HG03558 (cell line): ENCODE results near the gene PLEKHJ1.

ENCODE experiments used
- ATAC-seq: cut with Tn5 transposase; IDR thresholded peaks from one replicate; pipeline ENCODE4 v1.9.1; 2021; ENCODE audit warnings: moderate number of reproducible peaks; ENCODE audit not compliant: unreplicated experiment; ENCODE audit errors: extremely low read depth

The PLEKHJ1 gene

DNA sequence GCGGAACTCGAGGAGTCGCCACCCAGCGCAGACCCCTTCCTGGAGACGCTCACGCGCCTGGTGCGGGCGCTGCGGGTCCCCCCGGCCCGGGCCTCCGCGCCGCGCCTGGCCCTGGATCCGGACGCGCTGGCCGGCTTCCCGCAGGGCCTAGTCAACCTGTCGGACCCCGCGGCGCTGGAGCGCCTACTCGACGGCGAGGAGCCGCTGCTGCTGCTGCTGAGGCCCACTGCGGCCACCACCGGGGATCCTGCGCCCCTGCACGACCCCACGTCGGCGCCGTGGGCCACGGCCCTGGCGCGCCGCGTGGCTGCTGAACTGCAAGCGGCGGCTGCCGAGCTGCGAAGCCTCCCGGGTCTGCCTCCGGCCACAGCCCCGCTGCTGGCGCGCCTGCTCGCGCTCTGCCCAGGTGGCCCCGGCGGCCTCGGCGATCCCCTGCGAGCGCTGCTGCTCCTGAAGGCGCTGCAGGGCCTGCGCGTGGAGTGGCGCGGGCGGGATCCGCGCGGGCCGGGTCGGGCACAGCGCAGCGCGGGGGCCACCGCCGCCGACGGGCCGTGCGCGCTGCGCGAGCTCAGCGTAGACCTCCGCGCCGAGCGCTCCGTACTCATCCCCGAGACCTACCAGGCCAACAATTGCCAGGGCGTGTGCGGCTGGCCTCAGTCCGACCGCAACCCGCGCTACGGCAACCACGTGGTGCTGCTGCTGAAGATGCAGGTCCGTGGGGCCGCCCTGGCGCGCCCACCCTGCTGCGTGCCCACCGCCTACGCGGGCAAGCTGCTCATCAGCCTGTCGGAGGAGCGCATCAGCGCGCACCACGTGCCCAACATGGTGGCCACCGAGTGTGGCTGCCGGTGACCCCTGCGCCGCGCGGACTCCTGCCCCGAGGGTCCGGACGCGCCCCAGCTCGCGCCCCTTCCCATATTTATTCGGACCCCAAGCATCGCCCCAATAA, 15.3 kb upstream of the PLEKHJ1 start:
- ATAC-seq, result no peak

DNA sequence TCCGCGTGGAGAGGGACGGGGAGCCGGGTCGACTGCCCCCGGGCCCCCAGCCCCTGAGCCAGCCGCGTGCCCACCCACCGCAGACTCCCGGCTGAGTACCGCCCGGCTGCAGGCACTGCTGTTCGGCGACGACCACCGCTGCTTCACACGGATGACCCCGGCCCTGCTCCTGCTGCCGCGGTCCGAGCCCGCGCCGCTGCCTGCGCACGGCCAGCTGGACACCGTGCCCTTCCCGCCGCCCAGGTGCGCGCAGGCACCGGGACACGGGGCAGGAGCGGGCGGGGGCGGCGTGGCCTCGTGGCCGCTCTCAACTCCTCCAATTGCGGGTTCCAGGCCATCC, 14.6 kb upstream of the PLEKHJ1 start:
- ATAC-seq, result no peak

DNA sequence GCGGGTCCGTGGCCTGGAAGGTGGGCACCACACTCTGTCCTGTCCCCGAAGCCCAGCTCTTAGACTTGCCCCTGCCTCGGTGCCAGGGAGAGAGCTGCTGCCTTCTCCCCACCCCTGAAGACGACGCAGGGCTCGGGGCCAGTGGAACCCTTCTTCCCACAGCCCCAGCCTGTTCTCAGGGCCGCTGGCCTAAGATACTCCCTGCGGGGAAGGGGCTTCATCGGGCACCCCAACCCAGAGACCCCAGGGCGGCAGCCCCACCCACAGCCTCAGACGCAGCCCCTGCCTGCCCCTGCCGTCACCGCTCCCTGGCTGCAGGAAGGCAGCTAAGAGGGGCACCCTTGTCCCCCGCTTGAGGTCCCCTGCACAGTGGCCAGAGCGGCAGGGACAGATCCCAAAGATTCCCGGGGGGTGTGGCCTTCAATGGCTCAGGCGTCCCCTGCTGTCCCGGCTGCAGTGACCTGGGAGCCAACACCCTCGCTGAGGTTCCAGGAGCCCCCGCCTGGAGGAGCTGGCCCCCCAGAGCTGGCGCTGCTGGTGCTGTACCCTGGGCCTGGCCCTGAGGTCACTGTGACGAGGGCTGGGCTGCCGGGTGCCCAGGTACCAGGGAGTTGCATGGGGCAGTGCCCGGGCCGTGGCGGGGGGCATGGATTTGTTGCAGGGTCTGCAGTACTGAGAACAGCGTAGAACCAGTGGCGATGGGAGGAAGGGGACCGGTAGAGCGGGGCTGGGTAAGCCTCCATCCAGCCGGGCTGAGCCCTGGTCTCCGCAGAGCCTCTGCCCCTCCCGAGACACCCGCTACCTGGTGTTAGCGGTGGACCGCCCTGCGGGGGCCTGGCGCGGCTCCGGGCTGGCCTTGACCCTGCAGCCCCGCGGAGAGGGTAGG, 14.0 kb upstream of the PLEKHJ1 start:
- no peak for ATAC-seq

DNA sequence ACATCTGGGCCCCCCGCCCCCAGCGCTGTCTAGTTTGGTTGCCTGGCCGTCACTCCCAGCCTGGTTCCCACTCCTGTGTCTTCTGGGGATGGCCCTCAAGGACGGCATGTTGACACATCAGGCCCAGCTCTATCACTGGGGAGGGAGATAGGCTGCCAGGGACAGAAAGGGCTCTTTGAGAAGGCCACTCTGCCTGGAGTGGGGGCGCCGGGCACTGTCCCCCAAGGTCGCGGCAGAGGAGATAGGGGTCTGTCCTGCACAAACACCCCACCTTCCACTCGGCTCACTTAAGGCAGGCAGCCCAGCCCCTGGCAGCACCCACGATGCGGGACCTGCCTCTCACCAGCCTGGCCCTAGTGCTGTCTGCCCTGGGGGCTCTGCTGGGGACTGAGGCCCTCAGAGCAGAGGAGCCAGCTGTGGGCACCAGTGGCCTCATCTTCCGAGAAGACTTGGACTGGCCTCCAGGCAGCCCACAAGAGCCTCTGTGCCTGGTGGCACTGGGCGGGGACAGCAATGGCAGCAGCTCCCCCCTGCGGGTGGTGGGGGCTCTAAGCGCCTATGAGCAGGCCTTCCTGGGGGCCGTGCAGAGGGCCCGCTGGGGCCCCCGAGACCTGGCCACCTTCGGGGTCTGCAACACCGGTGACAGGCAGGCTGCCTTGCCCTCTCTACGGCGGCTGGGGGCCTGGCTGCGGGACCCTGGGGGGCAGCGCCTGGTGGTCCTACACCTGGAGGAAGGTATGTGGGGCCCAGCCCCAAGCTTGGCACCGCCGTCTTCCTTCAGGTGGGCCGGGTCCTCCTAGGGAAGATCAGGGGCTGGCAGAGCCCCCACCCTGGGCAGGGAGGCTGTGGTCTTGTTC, 13.1 kb upstream of the PLEKHJ1 start, which contains the start of gene AMH:
Gene AMH (plus strand): TSS at position 314 of the 857 bp plus-strand sequence. CDS start 10 bp downstream, at position 324.
- no peak for ATAC-seq

DNA sequence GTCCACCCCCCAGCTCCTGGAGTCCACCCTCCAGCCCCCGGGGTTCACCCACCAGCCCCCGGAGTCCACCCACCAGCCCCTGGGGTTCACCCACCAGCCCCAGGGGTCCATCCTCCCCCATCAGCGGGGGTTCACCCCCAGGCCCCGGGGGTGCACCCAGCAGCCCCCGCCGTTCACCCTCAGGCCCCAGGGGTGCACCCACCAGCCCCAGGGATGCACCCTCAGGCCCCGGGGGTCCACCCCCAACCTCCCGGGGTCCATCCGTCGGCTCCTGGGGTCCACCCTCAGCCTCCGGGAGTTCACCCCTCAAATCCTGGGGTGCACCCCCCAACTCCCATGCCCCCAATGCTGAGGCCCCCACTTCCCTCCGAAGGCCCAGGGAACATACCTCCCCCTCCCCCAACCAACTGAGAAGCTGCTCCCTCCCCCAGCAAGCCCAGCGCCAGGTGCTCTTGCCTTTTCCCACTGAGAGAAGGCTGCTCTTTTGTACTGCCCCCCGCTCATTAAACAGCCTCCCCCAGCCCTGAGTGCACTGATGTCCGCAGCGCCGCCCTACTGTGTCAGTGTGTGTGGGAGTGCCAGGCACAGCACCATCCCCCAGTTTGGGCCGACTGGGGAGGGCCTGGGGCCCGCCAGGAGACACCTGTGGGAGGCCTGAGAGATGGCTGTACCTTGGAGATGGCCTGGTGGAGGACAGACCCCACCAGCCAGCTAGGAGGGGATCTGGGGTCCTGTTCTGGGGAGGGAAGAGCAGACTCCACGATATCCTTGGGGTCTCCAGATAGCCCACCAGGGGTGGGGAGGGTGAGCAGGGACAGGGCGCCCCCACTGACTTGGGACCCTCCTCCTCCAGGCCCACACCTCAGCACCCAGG, 12.2 kb upstream of the PLEKHJ1 start:
- no peak for ATAC-seq

DNA sequence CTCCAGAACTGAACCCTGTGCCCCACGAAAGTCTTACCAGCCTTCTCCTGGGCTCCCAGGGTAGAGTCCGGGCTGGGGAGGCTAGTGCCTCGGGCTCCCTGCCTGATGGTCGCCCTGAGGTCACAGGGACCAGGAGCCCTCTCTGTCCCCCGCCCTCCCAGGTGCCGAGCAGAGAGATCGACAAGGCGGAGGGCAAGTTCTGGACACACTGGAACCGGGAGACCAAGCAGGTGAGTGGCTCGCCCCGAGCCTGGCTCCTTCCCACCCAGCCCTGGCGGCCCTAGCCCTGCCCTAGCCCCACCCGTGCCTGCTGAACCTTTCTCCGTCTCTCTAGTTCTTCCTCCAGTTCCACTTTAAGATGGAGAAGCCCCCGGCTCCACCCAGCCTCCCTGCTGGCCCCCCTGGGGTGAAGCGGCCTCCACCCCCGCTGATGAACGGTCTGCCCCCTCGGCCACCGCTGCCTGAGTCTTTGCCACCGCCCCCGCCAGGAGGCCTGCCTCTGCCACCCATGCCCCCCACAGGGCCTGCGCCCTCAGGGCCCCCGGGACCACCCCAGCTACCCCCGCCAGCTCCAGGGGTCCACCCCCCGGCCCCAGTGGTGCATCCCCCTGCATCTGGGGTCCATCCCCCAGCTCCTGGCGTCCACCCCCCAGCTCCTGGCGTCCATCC, 11.4 kb upstream of the PLEKHJ1 start:
- no peak for ATAC-seq

DNA sequence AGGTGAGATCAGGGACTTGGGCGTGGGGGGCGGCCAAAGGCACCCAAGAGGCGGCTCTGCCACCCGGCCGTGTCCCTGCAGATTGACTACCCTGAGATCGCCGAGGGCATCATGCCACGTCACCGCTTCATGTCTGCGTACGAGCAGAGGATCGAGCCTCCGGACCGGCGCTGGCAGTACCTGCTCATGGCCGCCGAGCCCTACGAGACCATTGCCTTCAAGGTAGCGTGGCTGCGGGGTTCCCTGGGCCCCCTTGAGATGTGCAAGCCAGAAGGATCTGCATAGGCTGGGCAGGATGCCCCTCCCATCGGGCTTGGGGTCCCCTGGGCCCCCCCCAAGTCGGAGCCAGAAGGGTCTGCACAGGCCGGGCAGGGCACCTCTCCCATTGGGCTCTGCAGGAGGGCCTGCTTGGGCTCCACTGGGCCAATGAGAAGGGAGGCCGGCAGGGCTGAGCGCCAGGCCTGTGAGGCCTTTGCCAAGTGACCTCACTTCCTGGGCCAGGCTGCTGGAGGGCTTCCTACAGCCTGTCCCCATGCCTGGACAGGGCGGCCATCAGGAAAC, 10.8 kb upstream of the PLEKHJ1 start:
- no peak for ATAC-seq

DNA sequence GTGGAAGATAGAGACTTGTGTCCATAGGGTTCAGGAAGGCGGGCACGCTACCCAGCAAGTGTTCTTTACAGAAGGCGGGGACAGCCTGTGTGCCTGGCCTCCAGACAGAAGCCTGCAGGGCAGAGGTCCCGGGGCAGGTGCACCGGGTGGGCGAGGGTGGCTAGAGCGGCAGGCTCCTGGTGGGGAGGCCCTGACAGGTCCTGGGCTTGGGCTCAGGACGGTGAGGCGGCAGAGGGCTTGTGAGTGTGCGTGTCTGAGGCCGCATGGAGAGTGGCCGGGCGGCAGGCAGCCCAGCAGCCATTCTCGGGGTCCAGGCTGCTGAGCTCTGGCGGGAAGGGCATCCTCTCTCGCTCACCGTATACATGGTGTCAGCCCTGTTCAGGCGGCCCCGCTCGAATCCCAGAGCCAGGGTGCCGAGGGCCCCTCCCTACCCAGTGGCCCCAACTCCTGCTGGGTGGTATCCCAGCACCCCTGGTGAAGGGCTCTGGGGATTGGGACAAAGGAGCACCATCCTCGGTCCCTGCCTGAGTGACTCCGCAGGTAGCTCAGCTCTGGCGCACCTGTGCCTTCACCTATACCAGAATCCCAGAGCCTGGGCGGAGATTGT, 10.0 kb upstream of the PLEKHJ1 start:
- no peak for ATAC-seq

DNA sequence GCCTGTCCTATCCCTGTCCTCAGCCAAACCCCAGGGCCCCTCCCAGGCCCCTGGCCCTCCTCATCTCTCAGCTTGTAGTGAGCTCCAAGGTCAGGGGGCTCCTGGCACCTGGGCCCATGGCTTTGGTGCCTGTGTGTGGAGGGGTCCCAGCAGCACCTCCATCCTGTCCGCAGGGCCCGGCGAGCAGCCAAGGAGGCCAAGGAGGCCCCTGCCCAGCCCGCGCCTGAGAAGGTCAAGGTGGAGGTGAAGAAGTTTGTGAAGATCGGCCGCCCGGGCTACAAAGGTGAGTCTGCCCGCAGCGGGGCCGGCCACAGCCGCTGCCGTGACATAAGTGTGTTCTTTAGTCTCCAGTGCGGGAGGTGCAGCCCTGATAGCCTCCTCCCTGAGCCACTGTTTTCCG, 9.1 kb upstream of the PLEKHJ1 start:
- no peak for ATAC-seq

DNA sequence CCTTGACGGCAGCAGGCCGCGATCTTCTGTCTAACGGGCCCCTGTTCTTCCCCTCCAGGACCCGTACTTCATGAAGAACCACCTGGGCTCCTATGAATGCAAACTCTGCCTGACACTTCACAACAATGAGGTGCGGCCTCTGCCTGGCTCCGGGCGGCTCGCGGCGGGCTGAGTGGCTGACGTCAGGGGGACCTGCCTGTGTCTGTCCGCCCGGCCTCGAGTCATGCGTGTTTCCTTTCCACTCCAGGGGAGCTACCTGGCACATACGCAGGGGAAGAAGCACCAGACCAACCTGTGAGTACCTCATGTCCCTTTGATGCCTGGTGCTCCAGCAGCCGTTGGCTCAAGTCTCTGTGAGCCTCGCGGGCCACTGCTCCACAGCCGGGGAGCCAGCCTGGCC, 8.4 kb upstream of the PLEKHJ1 start:
- ATAC-seq, result no peak

DNA sequence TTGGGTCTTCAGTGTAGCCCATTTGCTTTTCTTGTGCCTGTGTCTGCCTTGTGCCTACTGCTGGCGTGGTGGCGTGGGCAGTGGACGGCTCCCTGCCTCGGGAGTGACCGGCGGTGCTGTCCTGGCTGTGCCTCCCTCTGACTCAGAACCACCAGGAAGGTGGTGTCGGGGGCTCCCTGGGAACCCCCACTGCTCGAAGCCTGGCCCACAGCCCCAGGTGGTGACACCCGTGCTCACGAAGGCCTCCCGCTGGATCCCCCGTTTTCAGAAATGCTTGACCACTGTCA, 7.9 kb upstream of the PLEKHJ1 start:
- ATAC-seq, result no peak

DNA sequence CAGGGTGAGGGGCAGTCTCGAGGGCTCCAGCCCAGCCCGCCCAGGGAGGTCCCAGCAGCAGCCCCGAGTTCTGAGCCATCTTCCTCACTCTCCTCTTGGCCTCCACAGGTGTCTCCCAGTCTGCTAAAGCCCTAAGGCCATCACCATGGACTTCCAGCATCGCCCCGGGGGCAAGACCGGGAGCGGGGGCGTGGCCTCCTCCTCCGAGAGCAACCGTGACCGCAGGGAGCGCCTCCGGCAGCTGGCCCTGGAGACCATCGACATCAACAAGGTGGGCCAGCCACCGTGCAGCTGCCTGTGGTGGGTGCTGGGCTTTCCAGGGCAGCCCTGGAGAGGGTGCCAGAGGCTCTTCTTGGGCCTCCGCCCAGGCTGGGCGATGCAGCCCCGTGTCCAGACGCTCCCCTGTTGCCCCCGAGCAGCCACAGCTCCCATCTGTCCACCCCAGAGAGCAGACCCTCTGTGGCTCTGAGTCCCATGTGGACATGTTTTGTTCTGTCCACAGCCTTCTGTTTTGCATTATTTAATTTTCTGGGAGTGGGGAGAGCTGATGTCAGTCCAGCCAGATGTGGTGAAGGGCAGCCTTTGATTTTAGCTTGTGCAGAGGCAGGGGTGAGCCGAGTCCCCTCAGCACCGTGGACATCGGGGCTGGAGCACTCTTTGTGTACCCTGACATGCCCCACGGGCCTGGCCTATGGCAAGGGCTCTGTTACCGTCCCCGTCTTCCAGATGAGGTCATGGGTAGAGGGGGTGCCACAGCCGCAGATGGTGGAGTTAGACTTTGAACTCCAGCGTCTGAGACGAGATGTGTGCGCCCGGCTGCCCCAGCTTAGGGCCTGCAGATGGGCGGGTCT, 7.4 kb upstream of the PLEKHJ1 start:
- ATAC-seq, result no peak

DNA sequence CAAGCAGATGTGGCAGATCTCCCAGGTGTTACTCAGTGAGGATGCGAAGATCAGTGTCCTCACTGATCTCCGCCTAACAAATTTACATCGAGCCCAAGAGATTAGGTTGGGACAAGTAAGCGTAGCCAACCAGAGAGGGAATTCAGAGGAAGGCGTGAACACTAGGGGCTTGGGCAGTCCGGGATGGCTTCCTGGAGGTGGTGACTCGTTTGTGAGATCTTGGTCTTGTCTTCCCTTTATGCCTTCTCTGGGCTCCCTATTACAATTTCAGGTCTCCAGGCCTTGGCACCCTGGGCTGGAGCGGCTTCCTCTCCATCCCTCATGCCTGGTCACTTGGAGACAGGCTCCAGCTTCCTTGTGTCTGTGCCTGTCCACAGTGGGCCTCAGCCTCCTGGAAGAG, 6.7 kb upstream of the PLEKHJ1 start:
- ATAC-seq, result no peak

DNA sequence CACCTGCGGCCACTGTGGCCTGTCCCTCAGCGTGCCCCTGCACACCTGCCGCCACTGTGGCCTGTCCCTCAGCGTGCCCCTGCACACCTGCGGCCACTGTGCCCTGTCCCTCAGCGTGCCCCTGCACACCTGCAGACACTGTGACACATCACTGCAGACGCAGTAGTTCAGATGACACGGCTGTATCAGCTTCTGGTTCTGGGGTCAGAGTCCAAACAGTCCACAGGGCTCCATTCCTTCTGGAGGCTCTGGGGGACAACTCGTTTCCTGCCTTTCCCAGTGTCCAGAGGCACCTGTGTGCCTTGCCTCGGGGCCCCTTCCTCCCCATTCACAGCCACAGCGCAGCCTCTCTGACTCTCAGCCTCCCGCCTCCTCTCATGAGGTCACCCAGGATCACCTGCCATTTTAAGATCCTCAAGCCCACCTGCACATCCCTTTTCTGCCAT, 6.0 kb upstream of the PLEKHJ1 start:
- no peak for ATAC-seq

DNA sequence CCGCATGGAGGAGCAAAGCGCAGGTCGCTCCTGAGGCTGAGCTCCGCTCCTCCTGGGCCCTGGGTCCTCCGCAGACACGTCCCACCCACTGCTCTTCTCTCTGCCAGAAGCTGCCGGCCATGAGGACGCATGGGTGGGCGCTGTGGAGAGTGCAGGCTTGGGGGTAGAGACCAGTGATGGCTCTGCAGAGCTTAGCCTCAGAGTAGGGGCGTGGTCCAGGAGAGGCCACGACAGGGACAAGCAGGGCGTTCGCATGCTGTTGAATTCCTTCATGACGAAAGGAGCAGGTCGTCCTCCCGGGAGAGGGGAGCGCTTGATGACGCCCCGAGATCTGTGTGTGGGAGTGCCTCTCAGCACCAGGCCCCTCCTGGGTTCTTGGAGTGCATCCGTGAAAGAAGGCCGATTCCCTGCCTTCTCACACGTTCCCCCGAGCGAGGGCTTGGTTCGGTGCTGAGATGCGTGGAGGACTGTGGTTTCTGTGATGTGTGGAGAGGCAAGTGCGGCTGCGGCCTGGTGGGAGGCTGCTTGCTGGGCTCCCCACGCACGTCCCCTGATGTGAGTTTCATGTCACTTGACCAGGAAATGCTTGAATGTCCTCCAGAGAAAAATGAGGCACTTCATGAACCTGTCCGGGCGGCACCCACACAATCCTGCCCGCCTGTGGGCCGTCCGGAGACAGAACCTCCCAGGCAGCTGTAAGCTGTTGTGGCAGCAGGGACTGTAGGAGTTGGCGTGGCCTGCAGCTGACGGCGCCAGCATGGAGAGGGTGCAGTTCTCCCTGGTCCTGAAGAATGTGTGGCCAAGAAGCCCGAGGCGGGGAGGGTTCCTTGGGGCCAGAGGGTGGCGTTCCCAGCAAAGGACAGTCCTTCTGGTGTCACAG, 5.0 kb upstream of the PLEKHJ1 start:
- ATAC-seq, result no peak
